IPS DF 6.9 (cell line): ENCODE measurements around the gene B3GAT2.
"Not testable (repeated sequence)": the region's sequence is repeated elsewhere in the genome, so short reads cannot be mapped to it uniquely, and the experiment has no call there.

Experiments used
- DNase-seq: peaks from one replicate; pipeline ENCODE4 v3.0.0-alpha.2; 2013; ENCODE audit warnings: low read depth, low spot score
- H3K27ac ChIP-seq: one replicate; pipeline ENCODE4 v1.5.1; 2013; ENCODE audit warnings: low read length, control low read depth
- H3K27me3 ChIP-seq: 2 replicates; pipeline ENCODE4 v1.6.1; 2013; ENCODE audit warnings: mild to moderate bottlenecking, low read length; ENCODE audit not compliant: control insufficient read depth, insufficient read depth
- H3K36me3 ChIP-seq: 2 replicates; pipeline ENCODE4 v1.6.1; 2013; ENCODE audit warnings: low read length; ENCODE audit not compliant: control insufficient read depth, insufficient read depth
- H3K4me1 ChIP-seq: 2 replicates; pipeline ENCODE4 v1.6.1; 2013; ENCODE audit warnings: low read length; ENCODE audit not compliant: control insufficient read depth, insufficient read depth
- H3K4me3 ChIP-seq: 2 replicates; pipeline ENCODE4 v1.5.1; 2013; ENCODE audit warnings: mild to moderate bottlenecking, low read length
- H3K9me3 ChIP-seq: 2 replicates; pipeline ENCODE4 v1.6.1; 2013; ENCODE audit warnings: low read length, inconsistent platforms; ENCODE audit not compliant: control insufficient read depth, insufficient read depth
- WGBS: extraction: QIAGEN DNeasy Blood & Tissue Kit; methylation state at CpG from one replicate; pipeline ENCODE4 v1.1.7; 2013; ENCODE audit warnings: mixed read lengths, missing lambda C conversion rate; ENCODE audit not compliant: insufficient read length, insufficient coverage; 5-methylcytosine and 5-hydroxymethylcytosine counted together

The B3GAT2 gene

DNA sequence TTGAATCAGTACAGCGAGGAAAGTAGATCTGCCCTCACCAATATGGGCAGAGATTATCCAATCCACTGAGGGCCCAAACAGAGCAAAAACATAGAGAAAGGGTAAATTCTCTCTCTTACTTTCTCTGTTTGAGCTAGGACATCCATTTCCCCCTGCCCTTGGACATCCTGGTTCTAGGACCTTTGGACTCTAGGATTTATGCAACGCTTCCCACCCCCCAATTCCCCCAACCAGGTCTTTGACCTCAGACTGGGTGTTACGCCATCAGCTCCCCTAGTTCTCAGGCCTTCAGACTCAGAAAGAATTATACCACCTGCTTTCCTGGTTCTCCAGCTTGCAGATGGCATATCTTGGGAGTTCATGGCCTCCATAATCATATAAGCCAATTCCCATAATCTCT, 10.2 kb upstream of the B3GAT2 start:
- no peak overlapping the region for H3K27ac ChIP-seq
- H3K36me3 ChIP-seq: no peaks in the 10 kb centered on the region
- no peak for DNase-seq
- no peak overlapping the region for H3K4me3 ChIP-seq
- no peaks in the 10 kb centered on the region for H3K9me3 ChIP-seq
- H3K27me3 ChIP-seq: no peaks in the 10 kb centered on the region
- no peaks in the 10 kb centered on the region for H3K4me1 ChIP-seq
- no CpG with 5 or more reads among the region's 3 CpGs for WGBS

DNA sequence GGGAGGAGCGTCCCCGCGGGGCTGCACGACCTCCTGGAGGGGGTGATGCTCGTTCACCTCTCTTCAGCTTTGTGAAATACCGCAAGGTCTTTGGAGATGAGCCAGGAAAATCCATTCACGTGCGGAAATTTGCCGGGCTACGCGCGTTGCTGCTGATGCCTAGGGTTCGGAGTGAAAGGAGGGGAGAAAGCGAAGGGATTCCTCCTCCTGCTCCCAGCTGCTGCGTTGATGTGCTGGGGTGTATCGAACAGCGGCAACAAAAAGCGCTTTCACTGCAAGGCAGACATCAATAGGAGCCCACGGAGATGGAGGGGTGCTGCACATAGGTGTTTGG, 391 bp upstream of the B3GAT2 start:
- Histone ChIP-seq H3K27me3 (peaks cover 22% of the 10 kb centered on the region), H3K36me3 (no peaks in the 10 kb centered on the region), H3K4me3 (peak overlapping the region; percentile 42; the same call in 1 of the 2 replicates), H3K4me1 (0 out of 2 replicates have a peak, but pooled peaks cover 2% of the 10 kb centered on the region), H3K9me3 (no peaks in the 10 kb centered on the region), H3K27ac (no peak overlapping the region)
- no peak for DNase-seq
- WGBS: no CpG with 5 or more reads among the region's 19 CpGs

DNA sequence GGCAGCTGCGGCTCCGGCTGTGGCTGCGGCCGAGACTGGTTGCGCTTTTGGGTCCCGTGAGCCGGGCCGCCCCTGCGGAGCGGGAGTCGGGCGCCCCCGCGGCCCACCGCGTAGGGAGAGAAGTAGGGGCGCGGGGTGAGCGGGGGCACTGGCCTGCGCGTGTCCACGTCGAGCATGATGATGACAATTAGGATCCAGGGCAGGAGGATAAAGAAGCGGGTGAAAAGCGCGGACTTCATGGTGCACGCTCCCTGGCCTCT, 739 bp downstream of the B3GAT2 start:
- DNase-seq: no peak
- no CpG with 5 or more reads among the region's 27 CpGs for WGBS

DNA sequence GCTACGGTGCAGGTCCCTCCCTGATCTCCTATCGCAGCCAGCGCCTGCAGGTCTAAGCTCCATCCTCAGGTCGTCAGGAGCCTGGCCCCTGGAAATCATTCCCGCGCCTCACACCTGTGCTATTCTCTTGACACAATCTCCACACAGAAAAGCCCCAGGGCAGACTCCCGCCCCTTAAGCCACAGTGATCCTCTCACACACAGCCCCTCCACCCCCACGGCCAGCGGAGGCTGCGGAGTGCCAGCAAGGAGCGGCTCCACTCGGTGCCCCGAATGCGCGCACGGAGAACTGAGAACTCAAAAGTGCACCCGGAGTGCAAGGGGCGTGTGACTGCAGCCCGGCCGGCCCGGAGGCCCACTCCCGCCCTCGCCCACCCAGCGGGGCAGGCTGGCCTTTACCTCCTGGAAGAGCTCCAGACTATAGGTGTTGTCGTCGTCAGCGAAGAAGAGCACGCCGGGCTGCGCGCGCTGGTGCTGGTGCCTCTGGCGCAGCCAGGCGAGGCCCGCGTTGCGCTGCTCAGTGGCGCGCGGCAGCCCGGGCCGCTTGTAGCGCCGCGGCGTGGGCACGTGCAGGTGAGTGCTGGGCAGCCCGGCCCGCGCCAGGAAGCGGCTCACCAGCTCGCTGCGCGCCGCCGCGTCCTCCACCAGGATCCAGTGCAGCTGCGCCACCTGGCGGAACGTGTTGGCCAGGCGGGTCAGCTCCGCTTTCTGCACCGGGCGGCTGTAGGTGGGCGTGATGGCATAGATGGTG, 1.2 kb downstream of the B3GAT2 start:
- Histone ChIP-seq H3K4me1 (0 out of 2 replicates have a peak, but pooled peaks cover 2% of the 10 kb centered on the region), H3K4me3 (peak overlapping the region; percentile 42; the same call in 1 of the 2 replicates), H3K36me3 (no peaks in the 10 kb centered on the region), H3K27ac (no peak overlapping the region), H3K9me3 (no peaks in the 10 kb centered on the region), H3K27me3 (peaks cover 22% of the 10 kb centered on the region)
- DNase-seq: peak; percentile 86
- no CpG with 5 or more reads among the region's 65 CpGs for WGBS

More for the DNA sequence above, 739 bp downstream of the B3GAT2 start:
- peak overlapping the region; percentile 42; the same call in 1 of the 2 replicates for H3K4me3 ChIP-seq
- peaks cover 22% of the 10 kb centered on the region for H3K27me3 ChIP-seq
- no peak overlapping the region for H3K27ac ChIP-seq
- H3K4me1 ChIP-seq: 0 out of 2 replicates have a peak, but pooled peaks cover 2% of the 10 kb centered on the region
- no peaks in the 10 kb centered on the region for H3K9me3 ChIP-seq
- H3K36me3 ChIP-seq: no peaks in the 10 kb centered on the region

DNA sequence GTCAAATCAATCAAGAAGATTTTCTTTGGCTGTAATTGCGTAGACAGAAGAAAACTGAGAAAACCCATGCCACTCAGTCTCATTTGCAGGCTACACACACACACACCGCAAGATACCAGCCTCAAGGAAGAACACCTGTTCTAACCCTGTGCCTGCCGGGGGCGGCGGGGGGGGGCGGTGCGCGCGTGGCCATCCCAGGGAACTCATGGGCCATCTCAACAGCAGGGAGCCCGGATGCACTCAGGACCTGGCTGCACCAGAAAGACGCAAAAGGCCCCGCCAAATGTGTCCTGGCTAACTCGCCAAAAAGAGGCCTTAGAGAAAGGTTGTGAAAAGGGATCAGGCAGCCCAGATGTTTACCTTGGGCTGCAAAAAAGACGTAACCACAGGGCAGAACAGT, 2.1 kb downstream of the B3GAT2 start:
- Histone ChIP-seq H3K4me1 (0 out of 2 replicates have a peak, but pooled peaks cover 2% of the 10 kb centered on the region), H3K4me3 (no peak overlapping the region), H3K27me3 (peaks cover 22% of the 10 kb centered on the region), H3K9me3 (no peaks in the 10 kb centered on the region), H3K27ac (no peak overlapping the region), H3K36me3 (no peaks in the 10 kb centered on the region)
- no CpG with 5 or more reads among the region's 14 CpGs for WGBS
- no peak for DNase-seq

DNA sequence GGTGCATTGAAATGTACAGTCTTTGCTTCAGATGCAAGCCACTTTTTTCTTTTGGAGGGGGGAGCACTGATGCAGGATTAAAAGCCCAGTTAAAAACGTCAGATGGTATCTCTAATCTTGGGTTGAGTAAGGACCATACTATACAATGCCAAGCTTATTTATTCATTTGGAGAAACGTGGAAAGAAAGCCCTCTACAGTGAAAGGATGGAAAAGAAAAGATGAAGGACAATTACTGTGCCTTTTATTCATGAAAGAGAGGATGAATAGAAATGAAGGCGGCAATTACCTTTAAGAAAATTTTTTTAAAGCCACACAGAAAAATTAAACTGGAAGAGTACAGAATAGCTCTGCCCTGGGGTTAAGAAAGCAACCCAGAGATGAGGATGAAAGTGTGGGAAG, 2.7 kb downstream of the B3GAT2 start:
- WGBS: no CpG with 5 or more reads among the region's 3 CpGs
- no peak for DNase-seq
- Histone ChIP-seq H3K27me3 (peaks cover 22% of the 10 kb centered on the region), H3K27ac (no peak overlapping the region), H3K36me3 (no peaks in the 10 kb centered on the region), H3K4me3 (no peak overlapping the region), H3K9me3 (no peaks in the 10 kb centered on the region), H3K4me1 (0 out of 2 replicates have a peak, but pooled peaks cover 2% of the 10 kb centered on the region)

DNA sequence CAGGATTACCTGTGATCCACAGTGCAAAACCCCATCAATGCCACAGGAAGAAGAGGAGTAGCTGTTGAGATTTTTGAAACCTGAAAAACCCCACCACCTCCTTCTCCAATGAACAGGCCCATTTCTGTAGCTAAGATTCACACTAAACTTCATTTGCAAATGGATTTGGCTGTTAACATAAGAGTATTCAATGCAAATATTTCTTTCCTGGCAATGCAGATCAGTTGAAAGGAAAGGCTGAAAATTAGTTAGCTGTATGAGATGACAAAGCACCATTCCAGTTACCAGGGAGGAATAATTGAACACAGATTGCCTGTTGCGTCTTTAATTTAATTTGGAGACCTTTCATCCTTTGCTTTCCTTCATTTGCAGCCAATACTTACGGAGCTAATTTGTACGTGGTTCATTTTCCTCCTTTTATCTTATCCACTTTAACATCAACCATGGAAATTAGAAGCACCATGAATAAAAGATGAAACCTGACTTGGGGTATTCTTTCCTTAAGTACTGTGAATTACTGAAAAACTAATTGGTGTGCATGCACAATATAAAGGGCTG, 4.2 kb downstream of the B3GAT2 start:
- Histone ChIP-seq H3K36me3 (no peaks in the 10 kb centered on the region), H3K27me3 (peaks cover 15% of the 10 kb centered on the region), H3K27ac (no peak overlapping the region), H3K4me1 (0 out of 2 replicates have a peak, but pooled peaks cover 2% of the 10 kb centered on the region), H3K9me3 (no peaks in the 10 kb centered on the region), H3K4me3 (no peak overlapping the region)
- WGBS: no CpG with 5 or more reads among the region's 3 CpGs
- DNase-seq: no peak

DNA sequence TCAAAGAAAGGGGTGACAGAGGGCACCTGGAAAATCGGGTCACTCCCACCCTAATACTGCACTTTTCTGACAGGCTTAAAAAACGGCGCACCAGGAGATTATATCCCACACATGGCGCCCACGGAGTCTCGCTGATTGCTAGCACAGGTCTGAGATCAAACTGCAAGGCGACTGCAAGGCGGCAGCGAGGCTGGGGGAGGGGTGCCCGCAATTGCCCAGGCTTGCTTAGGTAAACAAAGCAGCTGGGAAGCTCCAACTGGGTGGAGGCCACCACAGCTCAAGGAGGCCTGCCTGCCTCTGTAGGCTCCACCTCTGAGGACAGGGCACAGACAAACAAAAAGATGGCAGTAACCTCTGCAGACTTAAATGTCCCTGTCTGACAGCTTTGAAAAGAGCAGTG, 12.5 kb downstream of the B3GAT2 start:
- WGBS: no CpG with 5 or more reads among the region's 10 CpGs
- not testable (repeated sequence) for H3K36me3 ChIP-seq

DNA sequence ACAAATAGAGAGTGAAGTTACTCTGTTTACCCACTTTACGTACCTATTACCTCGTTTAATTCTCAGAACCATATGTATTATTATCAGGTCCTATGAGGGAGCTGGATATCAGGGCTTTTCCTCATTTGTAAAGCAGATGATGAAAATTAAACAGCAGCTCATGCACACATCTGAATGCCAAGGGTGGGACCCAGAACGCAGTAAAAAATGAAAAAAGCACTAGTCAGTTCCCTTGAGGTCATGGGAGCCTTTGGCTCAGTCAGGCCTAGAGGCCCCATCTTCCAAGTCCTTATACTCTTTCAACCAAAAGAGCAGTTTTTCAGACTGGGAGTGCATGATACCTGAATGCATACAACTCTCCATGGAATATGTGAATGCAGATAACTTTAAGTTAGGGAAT, 23.0 kb downstream of the B3GAT2 start:
- H3K4me1 ChIP-seq: no peaks in the 10 kb centered on the region
- WGBS: no CpG with 5 or more reads among the region's 3 CpGs
- H3K27me3 ChIP-seq: no peaks in the 10 kb centered on the region
- no peaks in the 10 kb centered on the region for H3K36me3 ChIP-seq
- H3K4me3 ChIP-seq: no peak overlapping the region
- DNase-seq: no peak
- H3K9me3 ChIP-seq: no peaks in the 10 kb centered on the region
- no peak overlapping the region for H3K27ac ChIP-seq

More for the DNA sequence above, 12.5 kb downstream of the B3GAT2 start:
- H3K9me3 ChIP-seq, H3K27me3 ChIP-seq, H3K27ac ChIP-seq, H3K4me1 ChIP-seq, H3K4me3 ChIP-seq, DNase-seq: not testable (repeated sequence)

DNA sequence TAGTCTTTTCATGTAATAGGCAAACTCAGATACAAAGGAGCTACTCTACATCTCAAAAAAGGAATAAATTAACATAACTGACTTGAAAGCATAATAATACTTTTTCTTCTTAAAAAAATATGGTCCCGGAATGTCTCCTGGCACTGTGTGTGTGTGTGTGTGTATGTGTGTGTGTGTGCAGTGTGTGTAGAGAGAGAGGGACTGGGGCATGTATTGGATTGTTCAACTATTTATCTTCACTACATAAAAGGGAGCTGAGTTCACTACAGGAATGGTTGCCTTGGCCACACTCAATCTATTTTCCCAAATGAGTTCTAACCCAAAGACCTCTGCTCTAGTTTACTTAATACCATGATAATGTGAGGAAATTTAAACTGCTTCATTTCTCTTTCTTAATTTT, 51.1 kb downstream of the B3GAT2 start:
- H3K4me1 ChIP-seq: no peaks in the 10 kb centered on the region
- no peak overlapping the region for H3K27ac ChIP-seq
- H3K9me3 ChIP-seq: no peaks in the 10 kb centered on the region
- no peaks in the 10 kb centered on the region for H3K36me3 ChIP-seq
- DNase-seq: no peak
- H3K27me3 ChIP-seq: no peaks in the 10 kb centered on the region
- no CpG with 5 or more reads among the region's 1 CpG for WGBS
- H3K4me3 ChIP-seq: no peak overlapping the region
